C4-2B (cell line): ENCODE data around the gene CCDC88B.

Experiments used
- ZFX ChIP-seq: fragments of 450-650 bp; IDR thresholded peaks from 2 replicates; pipeline ENCODE4 v1.6.1; 2017
- TF ChIP-seq, protein P1 (sequence below): fragments of 450-650 bp; conservative IDR thresholded peaks from 2 replicates; pipeline ENCODE4 v1.5.1; 2017; ENCODE audit warnings: mild to moderate bottlenecking

GRCh38 chr11:64303109-64304031 lies 36.6 kb upstream of the CCDC88B start:
- TF ChIP-seq, protein P1, sequence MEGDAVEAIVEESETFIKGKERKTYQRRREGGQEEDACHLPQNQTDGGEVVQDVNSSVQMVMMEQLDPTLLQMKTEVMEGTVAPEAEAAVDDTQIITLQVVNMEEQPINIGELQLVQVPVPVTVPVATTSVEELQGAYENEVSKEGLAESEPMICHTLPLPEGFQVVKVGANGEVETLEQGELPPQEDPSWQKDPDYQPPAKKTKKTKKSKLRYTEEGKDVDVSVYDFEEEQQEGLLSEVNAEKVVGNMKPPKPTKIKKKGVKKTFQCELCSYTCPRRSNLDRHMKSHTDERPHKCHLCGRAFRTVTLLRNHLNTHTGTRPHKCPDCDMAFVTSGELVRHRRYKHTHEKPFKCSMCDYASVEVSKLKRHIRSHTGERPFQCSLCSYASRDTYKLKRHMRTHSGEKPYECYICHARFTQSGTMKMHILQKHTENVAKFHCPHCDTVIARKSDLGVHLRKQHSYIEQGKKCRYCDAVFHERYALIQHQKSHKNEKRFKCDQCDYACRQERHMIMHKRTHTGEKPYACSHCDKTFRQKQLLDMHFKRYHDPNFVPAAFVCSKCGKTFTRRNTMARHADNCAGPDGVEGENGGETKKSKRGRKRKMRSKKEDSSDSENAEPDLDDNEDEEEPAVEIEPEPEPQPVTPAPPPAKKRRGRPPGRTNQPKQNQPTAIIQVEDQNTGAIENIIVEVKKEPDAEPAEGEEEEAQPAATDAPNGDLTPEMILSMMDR, result no peak
- TF ChIP-seq ZFX, result no peak
